GM10266 (cell line): ENCODE data around the gene MICAL2.

Source experiments
- DNase-seq: peaks from one replicate; pipeline ENCODE4 v3.0.0; 2012; ENCODE audit errors: extremely low spot score
- TF ChIP-seq, protein P1 (sequence below): IDR thresholded peaks from 2 replicates; pipeline ENCODE4 v1.5.1; 2012; ENCODE audit warnings: mild to moderate bottlenecking, low read depth; ENCODE audit not compliant: control insufficient read depth, insufficient read depth; ENCODE audit errors: missing control alignments

MICAL2 gene

DNA sequence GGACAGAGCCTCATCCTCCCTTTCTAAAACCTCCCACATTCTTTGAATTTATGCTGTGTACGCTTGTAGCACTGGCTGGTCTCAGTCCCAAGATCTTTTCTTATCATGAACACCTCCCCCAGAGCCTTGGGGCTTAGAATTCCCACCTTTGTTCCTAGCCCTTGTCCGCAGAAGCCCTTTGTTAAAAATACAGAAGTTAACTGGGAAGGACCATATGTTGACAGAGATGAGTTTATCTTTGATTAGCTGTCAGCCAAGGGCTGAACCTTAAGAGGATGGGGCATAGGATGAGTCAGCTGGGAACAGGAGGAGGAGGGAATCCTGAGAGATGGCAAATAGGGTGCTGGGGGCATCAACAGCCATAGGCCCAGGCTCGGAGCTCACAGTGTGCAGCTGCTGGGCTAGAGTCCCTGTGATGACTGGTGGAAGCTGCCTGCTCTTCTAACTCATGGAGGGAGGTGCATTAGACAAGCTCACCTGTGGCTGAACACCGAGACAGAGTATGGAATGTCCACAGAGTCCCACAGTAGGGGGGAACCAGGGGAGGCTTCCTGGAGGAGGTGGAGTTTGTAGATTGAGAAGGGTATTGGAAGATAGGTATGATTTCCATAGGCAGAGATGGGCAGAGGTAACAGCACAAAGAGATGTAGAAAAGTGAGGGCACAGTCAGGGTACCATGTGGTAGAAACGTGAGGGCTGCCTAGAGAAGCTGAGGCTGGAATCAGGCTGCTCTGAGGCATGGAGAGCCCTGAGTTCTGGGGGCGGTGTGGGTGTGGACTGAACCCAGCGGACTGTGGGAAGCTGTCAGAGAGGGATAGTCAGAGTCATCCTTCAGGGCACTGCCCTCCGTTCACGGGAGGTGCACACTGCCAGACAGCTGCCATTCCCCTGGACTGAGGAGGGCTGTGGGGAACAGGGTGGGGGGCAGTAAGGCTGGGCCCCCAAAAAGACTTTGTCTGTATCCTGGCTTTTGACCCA lies 9.9 kb downstream of the MICAL2 start:
- no peak for DNase-seq
- TF ChIP-seq, protein P1, sequence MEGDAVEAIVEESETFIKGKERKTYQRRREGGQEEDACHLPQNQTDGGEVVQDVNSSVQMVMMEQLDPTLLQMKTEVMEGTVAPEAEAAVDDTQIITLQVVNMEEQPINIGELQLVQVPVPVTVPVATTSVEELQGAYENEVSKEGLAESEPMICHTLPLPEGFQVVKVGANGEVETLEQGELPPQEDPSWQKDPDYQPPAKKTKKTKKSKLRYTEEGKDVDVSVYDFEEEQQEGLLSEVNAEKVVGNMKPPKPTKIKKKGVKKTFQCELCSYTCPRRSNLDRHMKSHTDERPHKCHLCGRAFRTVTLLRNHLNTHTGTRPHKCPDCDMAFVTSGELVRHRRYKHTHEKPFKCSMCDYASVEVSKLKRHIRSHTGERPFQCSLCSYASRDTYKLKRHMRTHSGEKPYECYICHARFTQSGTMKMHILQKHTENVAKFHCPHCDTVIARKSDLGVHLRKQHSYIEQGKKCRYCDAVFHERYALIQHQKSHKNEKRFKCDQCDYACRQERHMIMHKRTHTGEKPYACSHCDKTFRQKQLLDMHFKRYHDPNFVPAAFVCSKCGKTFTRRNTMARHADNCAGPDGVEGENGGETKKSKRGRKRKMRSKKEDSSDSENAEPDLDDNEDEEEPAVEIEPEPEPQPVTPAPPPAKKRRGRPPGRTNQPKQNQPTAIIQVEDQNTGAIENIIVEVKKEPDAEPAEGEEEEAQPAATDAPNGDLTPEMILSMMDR: no peak

DNA sequence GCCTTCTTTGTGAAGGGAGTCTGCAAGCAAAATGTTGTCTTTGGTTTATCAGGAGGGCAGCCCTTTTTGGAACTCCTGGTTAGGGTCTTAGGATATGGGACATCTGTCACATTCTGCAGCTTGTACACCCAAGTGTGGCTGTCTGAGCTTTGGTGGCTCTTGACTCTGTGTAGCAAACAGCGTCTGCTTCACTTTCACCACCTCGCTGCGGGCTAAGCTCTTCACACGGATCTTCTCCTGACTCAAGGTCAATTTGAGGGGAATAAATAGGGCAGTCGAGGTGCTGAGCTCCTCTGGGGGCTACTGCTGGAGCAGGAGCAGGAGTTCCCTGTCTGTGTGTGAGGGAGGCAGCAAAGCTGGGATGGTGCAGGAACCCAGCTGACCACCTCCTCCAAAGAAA lies 10.6 kb downstream of the MICAL2 start:
- no peak for DNase-seq
- TF ChIP-seq, protein P1: no peak

DNA sequence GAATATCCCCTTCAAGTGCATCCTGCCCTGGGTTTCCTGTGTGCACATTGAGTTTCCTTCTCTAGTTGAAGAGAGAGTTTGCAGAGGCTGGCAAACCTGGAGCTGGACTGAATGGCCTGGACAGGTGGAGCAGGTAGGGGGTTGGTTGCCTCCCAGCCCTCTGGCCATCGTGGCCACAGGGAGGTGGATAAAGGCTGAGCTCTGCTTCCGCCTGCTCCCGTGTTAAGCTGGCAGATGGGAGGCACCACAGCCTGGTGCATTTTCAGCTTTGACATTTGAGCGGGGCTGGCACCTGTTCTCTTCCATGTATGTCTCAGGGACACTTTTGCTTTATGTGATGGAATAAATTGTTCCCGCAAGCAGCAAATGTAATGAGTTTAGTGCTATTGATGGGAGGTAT lies 11.1 kb downstream of the MICAL2 start:
- TF ChIP-seq, protein P1: no peak
- DNase-seq: no peak

DNA sequence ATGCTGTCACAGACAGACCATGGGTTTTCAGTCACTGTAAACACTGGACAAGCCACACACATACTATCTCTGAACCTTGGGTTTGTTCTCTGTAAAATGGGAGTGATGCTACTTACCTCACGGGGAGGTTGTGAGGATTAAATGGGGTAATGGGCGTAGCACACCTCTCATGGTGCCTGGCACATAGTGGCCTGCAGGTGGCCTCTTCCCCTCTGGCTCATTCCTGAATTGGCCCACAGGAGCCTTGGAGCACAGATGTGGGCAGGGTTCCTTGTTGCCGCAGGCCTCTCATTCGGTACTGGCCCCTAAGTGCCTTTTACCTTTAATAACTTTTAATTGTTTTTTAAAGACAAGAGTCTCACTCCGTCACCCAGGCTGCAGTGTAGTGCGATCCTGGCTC lies 11.7 kb downstream of the MICAL2 start:
- DNase-seq: no peak
- TF ChIP-seq, protein P1: peak; percentile 41

DNA sequence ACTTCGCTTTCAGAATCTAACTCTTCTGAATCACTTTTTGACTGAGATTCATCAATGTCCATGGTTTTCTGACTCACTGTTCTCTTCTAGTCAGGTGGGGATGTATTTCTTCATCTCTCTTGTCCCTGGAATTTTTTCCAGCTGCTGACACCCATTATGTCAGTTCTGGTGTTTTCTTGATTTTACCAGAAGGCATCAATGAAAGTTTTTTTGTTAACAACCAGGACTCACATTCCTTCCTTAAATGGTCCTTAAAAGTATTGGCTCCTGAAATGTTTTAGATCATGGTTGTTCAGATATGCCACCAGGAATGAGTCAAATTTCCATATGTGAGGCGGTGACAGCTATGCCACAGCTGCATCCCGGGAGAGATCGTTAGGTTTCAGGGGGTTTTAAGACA lies 12.9 kb downstream of the MICAL2 start:
- TF ChIP-seq, protein P1: no peak
- DNase-seq: no peak

DNA sequence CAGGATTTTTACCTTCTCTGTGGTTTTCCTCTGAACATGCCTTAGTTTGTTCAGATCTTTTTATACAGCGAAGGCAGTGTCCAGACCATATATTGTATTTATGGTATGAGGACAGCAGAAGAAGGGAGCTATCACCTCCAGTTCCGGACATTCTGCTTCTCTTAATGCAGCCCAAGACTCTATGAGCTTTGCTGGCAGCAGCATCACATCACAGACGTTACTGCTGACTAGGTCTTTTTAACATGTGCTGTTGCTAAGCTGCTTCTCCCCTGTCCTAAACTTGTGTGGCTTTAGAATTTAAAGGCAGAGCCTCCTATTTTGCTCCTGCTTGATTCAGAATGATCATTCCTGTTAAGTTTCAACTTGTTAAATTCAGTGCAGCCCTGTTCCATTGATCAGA lies 13.4 kb downstream of the MICAL2 start:
- TF ChIP-seq, protein P1: no peak
- no peak for DNase-seq

DNA sequence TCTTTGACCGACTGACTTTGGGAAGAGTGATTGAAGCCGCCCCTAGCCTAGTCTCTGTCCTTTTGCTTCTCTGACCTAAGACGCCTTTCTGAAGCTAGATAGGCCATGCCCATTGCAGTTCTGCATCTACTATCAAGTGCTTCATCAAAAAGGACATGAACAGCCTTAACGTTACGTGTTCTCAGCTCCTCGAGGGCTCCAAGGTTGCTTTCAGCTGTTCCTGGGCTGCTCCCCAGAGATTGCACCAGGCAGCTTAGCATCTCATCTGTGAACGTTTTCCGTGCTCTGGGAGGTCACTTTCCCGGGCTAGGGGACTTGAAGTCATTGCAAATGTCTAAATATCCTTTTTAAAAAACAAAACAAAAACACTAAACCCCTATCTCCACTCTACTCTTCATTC lies 13.9 kb downstream of the MICAL2 start:
- TF ChIP-seq, protein P1: no peak
- DNase-seq: no peak
